ENCODE results near the gene CTPS2. TPM values are rescaled to one million over a fixed set of nuclear protein-coding genes. Genes with fewer than 3 reads are reported as not detected.

The CTPS2 gene
- total and polyA plus RNA-seq, 10 of the 15 experiments (the other 5 are each of a cell fraction or from before 2014, with no cell fraction given), result 5.9 to 17.8 (median 14.2) TPM

DNA sequence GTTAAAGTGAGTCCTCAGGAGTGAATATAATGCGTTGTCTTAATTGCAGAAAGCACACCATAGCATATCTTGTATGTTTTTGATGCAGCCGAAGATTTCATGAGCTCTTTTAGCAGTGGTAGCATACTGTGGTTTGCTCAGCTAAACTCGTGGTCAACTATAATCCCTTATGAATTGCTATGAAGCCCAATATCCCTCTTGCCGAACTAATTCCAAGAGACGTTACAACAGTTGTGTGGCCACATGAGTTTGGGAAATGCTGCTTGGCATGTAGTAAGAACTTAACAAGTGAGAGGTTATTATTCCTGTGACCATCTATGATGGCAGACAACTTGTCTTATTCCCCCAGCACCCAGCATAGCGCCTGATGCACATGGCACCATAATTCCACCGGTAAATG is 37.7 kb upstream of the CTPS2 start:
- ChIA-PET POLR2A (interaction anchor here (1.1 kb wide), 1 partner anchor 15 kb away, joined by 3 read pairs; no protein-coding TSS in a partner anchor), RAD21 (ENCODE audit: unreplicated experiment) (no interaction called here), CTCF (no interaction called here), SMC1A (ENCODE audit: uncharacterized antibody, unreplicated experiment) (interaction anchor here (1.0 kb wide), 1 partner anchor 48 kb away, joined by 3 read pairs; no protein-coding TSS in a partner anchor)
- intact Hi-C loops (cut with micrococcal nuclease; ENCODE audit: unreplicated experiment) (no loop called here), in situ Hi-C loops (cut with MboI) (no loop called here)
- H3K9me3 ChIP-seq (replicated peaks; ENCODE audit: control insufficient read depth, insufficient read depth, low read length), result no peaks in the 10 kb centered on the region
- TF ChIP-seq CHD1 (IDR thresholded peaks at IDR 0.05; ENCODE audit: low read depth, low read length) (no peak), SMAD5 (IDR thresholded peaks at IDR 0.05; ENCODE audit: low read depth) (no peak), RBBP5 (conservative IDR thresholded peaks at IDR 0.05) (no peak), TBL1XR1 (IDR thresholded peaks at IDR 0.05; ENCODE audit: low read depth, low read length) (no peak), MYB (IDR thresholded peaks at IDR 0.05; ENCODE audit: borderline replicate concordance, low read depth, low read length) (no peak), NR2F1 (conservative IDR thresholded peaks at IDR 0.05) (no peak), BACH1 (IDR thresholded peaks at IDR 0.05; ENCODE audit: borderline replicate concordance) (no peak), CEBPB (IDR thresholded peaks at IDR 0.05; ENCODE audit: borderline replicate concordance in 1 of 2, low read depth in 2 of 2, low read length in 2 of 2) (no peak)
- TF ChIP-seq, protein P1, sequence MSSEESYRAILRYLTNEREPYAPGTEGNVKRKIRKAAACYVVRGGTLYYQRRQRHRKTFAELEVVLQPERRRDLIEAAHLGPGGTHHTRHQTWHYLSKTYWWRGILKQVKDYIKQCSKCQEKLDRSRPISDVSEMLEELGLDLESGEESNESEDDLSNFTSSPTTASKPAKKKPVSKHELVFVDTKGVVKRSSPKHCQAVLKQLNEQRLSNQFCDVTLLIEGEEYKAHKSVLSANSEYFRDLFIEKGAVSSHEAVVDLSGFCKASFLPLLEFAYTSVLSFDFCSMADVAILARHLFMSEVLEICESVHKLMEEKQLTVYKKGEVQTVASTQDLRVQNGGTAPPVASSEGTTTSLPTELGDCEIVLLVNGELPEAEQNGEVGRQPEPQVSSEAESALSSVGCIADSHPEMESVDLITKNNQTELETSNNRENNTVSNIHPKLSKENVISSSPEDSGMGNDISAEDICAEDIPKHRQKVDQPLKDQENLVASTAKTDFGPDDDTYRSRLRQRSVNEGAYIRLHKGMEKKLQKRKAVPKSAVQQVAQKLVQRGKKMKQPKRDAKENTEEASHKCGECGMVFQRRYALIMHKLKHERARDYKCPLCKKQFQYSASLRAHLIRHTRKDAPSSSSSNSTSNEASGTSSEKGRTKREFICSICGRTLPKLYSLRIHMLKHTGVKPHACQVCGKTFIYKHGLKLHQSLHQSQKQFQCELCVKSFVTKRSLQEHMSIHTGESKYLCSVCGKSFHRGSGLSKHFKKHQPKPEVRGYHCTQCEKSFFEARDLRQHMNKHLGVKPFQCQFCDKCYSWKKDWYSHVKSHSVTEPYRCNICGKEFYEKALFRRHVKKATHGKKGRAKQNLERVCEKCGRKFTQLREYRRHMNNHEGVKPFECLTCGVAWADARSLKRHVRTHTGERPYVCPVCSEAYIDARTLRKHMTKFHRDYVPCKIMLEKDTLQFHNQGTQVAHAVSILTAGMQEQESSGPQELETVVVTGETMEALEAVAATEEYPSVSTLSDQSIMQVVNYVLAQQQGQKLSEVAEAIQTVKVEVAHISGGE (CRISPR knock-in tag; IDR thresholded peaks at IDR 0.05), result no peak
- TF ChIP-seq, protein P2, sequence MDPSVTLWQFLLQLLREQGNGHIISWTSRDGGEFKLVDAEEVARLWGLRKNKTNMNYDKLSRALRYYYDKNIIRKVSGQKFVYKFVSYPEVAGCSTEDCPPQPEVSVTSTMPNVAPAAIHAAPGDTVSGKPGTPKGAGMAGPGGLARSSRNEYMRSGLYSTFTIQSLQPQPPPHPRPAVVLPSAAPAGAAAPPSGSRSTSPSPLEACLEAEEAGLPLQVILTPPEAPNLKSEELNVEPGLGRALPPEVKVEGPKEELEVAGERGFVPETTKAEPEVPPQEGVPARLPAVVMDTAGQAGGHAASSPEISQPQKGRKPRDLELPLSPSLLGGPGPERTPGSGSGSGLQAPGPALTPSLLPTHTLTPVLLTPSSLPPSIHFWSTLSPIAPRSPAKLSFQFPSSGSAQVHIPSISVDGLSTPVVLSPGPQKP (IDR thresholded peaks at IDR 0.05; ENCODE audit: low read depth, low read length), result no peak
- TF ChIP-seq, protein P3, sequence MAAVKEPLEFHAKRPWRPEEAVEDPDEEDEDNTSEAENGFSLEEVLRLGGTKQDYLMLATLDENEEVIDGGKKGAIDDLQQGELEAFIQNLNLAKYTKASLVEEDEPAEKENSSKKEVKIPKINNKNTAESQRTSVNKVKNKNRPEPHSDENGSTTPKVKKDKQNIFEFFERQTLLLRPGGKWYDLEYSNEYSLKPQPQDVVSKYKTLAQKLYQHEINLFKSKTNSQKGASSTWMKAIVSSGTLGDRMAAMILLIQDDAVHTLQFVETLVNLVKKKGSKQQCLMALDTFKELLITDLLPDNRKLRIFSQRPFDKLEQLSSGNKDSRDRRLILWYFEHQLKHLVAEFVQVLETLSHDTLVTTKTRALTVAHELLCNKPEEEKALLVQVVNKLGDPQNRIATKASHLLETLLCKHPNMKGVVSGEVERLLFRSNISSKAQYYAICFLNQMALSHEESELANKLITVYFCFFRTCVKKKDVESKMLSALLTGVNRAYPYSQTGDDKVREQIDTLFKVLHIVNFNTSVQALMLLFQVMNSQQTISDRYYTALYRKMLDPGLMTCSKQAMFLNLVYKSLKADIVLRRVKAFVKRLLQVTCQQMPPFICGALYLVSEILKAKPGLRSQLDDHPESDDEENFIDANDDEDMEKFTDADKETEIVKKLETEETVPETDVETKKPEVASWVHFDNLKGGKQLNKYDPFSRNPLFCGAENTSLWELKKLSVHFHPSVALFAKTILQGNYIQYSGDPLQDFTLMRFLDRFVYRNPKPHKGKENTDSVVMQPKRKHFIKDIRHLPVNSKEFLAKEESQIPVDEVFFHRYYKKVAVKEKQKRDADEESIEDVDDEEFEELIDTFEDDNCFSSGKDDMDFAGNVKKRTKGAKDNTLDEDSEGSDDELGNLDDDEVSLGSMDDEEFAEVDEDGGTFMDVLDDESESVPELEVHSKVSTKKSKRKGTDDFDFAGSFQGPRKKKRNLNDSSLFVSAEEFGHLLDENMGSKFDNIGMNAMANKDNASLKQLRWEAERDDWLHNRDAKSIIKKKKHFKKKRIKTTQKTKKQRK (IDR thresholded peaks at IDR 0.05; ENCODE audit: low read depth, low read length), result no peak
- H3K79me2 ChIP-seq (ENCODE audit: control insufficient read depth, insufficient read depth, low read length), result no peaks in the 10 kb centered on the region
- no peaks in the 10 kb centered on the region for H3K27me3 ChIP-seq (replicated peaks in 1 of 2; ENCODE audit: control insufficient read depth in 2 of 2, insufficient read depth in 2 of 2, low read length in 1 of 2)
- H4K20me1 ChIP-seq (ENCODE audit: control insufficient read depth, insufficient read depth), result no peaks in the 10 kb centered on the region; the same call in 1 of the 2 replicates
- H3K36me3 ChIP-seq (ENCODE audit: control insufficient read depth in 2 of 2, insufficient read depth in 2 of 2, low read length in 1 of 2), result peaks cover 0 to 6% of the 10 kb centered on the region in 2 experiments; a peak in 1 of 4 replicates
- H3K27ac ChIP-seq (ENCODE audit: control insufficient read depth, insufficient read depth), result no peak overlapping the region
- H3K4me2 ChIP-seq (ENCODE audit: control insufficient read depth, insufficient read depth), result no peak overlapping the region
- DNase-seq (ENCODE audit: low read depth, low spot score) (no peak), FAIRE-seq (no peak), ATAC-seq (no peak)
- H2AFZ ChIP-seq (ENCODE audit: control insufficient read depth, low read depth, low read length), result no peak overlapping the region
- TSS peak; percentile 38 for BruUV-seq (replicated peaks)
- H3K9ac ChIP-seq (ENCODE audit: control insufficient read depth, insufficient read depth, low read length), result no peak overlapping the region
- WGBS (ENCODE audit: insufficient coverage, insufficient replicate concordance, low lambda C conversion rate, missing lambda C conversion rate), result 98% methylated on average over 7 of the region's 7 CpGs
- H3K4me1 ChIP-seq (ENCODE audit: control insufficient read depth, insufficient read depth, low read length), result no peaks in the 10 kb centered on the region
- no peak overlapping the region for H3K4me3 ChIP-seq
